ENCODE results near the gene TBC1D20.

The TBC1D20 gene

DNA sequence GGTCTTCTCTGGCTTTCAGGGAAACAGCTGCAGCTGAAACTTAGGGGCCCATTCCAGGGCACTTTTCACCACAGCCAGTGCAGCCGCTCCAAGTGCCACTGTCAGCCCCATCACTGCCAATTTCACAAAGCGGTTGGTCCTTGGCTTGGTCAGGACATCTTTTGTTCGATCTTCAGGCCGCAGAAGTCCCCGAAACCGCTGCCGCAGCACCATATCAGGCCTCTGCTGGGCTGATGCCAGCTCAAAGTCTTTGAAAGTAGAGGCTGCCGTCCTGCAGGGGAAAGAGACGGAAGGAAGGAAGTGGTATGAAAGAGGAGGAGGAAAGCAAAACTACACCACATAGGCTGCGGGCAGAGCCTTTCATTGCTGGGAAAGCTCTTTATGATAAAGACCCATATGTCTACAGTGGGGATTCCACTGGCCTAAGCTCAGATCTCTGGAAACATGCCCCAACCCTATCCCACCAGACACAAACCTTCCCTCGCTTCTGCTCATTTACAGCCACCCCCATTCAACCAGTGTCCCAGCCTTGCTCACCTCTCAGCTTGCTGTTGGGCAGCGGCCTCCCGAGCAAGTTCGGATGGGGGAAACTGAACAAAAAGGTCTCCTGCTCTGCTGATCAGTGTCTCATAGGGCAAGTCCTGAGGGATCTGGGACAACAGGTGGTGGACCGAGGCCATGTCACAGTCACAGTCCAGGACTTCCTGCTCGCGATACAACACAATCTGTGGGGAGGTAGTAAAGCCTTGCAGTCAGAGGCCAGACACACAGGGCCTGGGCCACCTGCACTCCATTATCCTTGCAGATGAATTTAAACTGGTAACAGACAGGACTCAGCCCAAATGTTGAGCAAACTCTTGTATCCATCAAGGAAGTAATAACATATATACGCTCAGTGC lies 23.5 kb downstream of the TBC1D20 start:
- peak in 2 of 51 donors; percentile 13 to 19 for DNase-seq

GRCh38 chr20:437787-438486 lies 24.4 kb downstream of the TBC1D20 start:
- DNase-seq, result no peak

DNA sequence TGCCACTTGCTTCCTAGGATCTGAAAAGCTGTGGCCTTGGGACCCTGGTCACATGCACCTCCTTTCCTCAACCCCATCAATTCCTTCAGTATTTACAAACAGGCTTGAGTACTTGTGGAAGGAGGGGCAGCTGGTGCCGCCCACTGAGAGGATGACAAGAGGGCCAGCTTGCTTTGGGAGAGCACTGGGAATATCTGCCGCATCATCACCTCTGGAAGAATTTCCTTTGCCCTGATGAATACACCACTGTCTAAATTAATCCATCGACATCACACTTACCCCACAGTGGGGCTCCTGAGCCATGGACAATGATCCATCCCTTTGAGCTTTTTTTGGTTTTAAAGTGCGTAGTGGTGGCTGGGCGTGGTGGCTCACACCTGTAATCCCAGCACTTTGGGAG lies 25.9 kb downstream of the TBC1D20 start:
- DNase-seq, result no peak

- DNase-seq, result no peak
Observed at GRCh38 chr20:435558-435957, 26.8 kb downstream of the TBC1D20 start.

- no peak for DNase-seq
Observed at GRCh38 chr20:434661-435419, 27.5 kb downstream of the TBC1D20 start.

GRCh38 chr20:434221-434620 lies 28.1 kb downstream of the TBC1D20 start:
- DNase-seq, result no peak

DNA sequence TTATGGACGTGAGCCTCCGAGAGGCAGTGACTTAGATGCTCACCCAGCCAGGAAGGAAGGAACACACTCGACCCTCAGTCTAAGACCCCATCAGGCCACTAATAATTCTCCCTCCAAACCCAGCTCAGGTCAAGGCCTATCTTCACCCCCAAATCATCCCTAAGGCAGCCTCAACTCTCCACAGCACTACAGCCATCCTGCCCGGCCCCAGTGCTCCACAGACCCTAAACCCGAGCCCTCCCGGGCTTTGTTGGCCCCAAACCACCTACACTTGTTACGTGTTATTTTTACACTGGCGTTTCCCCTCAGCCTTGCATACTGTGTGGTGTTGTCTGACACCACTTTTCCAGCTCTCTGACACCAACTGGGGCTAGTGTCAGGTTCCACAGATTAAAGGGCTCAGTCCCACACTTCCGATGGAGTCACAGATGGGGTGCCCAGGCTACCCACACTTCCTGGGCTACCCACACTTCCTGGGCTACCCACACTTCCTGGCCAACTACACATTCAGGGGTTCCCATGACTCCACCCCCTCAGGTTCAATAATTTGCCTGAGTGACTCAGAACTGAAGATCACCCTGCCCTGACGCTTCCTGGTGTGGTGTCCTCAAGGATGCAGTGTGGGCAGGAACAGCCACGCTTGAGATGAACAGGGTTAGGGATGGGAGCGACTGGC lies 28.9 kb downstream of the TBC1D20 start:
- no peak for DNase-seq

GRCh38 chr20:432677-433299 lies 29.5 kb downstream of the TBC1D20 start:
- DNase-seq, result no peak

GRCh38 chr20:432208-432607 lies 30.1 kb downstream of the TBC1D20 start:
- DNase-seq, result no peak

GRCh38 chr20:431012-431904 lies 31.1 kb downstream of the TBC1D20 start:
- DNase-seq, result peak in 47 of 51 donors; percentile 5 to 85 (median 56)

GRCh38 chr20:430091-430999 lies 32.0 kb downstream of the TBC1D20 start:
- DNase-seq, result no peak

GRCh38 chr20:428658-429200 lies 33.6 kb downstream of the TBC1D20 start:
- DNase-seq, result no peak

DNA sequence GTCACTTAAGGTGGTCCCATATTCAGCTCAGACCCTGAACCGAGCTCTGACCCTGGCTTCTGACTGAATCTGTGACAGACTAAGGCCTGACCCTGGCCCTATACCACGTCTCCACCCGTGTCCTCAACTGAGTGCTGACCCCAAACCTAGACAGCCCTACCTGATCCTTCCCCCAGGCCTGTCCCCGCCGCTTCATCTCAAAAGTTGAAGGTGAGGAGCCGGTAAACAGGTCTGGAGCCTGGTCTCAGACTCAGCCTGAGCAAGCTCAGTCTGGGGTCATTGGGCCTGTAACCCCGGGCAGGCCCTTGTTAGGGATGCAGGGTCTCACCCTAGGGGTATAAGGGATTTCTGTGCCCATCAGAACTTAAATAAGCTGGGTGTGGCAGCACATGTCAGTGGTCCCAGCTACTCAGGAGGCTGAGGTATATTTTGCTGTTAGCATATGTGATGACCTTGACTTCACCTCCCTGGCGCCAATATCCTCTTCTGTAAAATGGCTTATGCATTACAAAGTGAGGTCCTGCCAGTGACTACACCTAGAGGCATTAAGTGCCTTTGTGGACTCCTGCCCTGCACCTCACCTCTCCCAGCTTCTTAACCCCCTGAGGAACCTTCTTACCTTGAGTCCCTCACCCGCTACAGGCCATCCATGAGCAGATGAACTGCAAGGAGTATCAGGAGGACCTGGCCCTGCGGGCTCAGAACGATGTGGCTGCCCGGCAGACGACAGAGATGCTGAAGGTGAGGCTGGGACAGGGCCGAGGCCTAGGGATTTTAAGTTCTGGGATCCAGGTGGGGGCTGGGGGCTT lies 34.3 kb downstream of the TBC1D20 start:
- no peak for DNase-seq

- no peak for DNase-seq
Observed at GRCh38 chr20:427401-427800, 34.9 kb downstream of the TBC1D20 start.

- no peak for DNase-seq
Observed at GRCh38 chr20:426566-426965, 35.8 kb downstream of the TBC1D20 start.

DNA sequence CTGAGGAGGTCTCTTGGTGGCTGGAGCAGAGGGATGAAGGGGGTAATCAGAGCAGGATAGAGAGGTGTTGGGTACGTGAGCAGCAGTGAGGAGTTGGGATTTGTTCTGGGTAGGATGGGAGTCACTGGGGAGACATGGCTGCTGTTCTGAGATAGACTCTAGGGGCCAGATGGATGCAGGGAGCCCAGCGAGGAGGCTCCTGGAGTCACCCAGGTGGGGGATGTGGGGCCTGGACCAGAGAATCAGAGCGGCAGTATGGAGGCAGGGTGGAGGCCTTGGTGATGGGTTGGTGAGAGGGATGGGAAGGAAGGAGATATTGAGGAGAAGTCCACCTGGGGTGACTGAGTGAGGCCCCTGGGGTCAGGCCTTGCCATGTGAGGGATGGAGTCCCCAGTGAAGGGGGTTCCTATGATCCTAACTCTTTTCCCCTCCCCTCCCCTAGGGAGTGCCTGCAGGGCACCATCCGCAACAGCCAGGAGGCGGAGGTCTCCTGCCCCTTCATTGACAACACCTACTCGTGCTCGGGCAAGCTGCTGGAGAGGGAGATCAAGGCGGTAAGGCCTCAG lies 40.6 kb downstream of the TBC1D20 start:
- DNase-seq, result no peak

Measured in hypothalamus (tissue), 51 donors.